Measurements from ENCODE around the gene GLRA1.
A peak's percentile ranks its signal among the peaks of the same experiment; 100 is the strongest.

GRCh38 chr5:151895660-151896030 lies 29.0 kb downstream of the GLRA1 start:
- TF ChIP-seq CTBP1 (IDR thresholded peaks at IDR 0.05; ENCODE audit: borderline replicate concordance) (no peak), HDGF (IDR thresholded peaks at IDR 0.05; ENCODE audit: borderline replicate concordance) (no peak), SUZ12 (IDR thresholded peaks at IDR 0.05) (no peak), BHLHE40 (IDR thresholded peaks at IDR 0.05; ENCODE audit: borderline replicate concordance) (no peak), FOXK2 (IDR thresholded peaks at IDR 0.05) (no peak), TARDBP (IDR thresholded peaks at IDR 0.05) (no peak), FOXM1 (IDR thresholded peaks at IDR 0.05; ENCODE audit: borderline replicate concordance) (no peak), FOXA1 (IDR thresholded peaks at IDR 0.05) (no peak), LEF1 (IDR thresholded peaks at IDR 0.05; ENCODE audit: borderline replicate concordance) (no peak), NFRKB (IDR thresholded peaks at IDR 0.05) (no peak)
- TF ChIP-seq, protein P1, sequence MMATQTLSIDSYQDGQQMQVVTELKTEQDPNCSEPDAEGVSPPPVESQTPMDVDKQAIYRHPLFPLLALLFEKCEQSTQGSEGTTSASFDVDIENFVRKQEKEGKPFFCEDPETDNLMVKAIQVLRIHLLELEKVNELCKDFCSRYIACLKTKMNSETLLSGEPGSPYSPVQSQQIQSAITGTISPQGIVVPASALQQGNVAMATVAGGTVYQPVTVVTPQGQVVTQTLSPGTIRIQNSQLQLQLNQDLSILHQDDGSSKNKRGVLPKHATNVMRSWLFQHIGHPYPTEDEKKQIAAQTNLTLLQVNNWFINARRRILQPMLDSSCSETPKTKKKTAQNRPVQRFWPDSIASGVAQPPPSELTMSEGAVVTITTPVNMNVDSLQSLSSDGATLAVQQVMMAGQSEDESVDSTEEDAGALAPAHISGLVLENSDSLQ (IDR thresholded peaks at IDR 0.05) = 0 out of 2 replicates have a peak, but pooled peaks have one; percentile 26

Data from HEK293T (cell line).